Endothelial cell of umbilical vein (primary cell): ENCODE results near the gene VPS9D1. TPM values are rescaled to one million over a fixed set of nuclear protein-coding genes. Genes with fewer than 3 reads are reported as not detected.

ENCODE experiments used
- BruUV-seq: library from RNA; stranded (reverse); fragments of 400-500 nt; replicated peaks from 2 replicates; lab custom pipeline; 2021; lab: Mats Ljungman, UMichigan
- CTCF ChIA-PET: fragments of 300-600, 350-600 bp; sonication (Branson Sonifier 250); formaldehyde crosslinking; loops from one replicate; lab custom pipeline; 2021; ENCODE audit warnings: antibody characterized with exemption, inconsistent platforms; lab: Charles Lee
- POLR2A ChIA-PET: fragments of 300-600, 350-600 bp; sonication (Branson Sonifier 250); formaldehyde crosslinking; loops from one replicate; lab custom pipeline; 2021; ENCODE audit warnings: antibody characterized with exemption, inconsistent platforms; lab: Charles Lee
- DNase-seq: peaks from one replicate; pipeline ENCODE4 v3.0.0-alpha.2; 2011; ENCODE audit warnings: low read depth, low spot score
- FAIRE-seq: peaks from 2 replicates; lab custom pipeline; 2011; peaks lifted over from hg19 to GRCh38; lab: Jason Lieb, UNC
- H2AFZ ChIP-seq: 2 replicates; pipeline ENCODE4 v1.6.0; 2012; ENCODE audit warnings: low read depth, low read length, control low read depth, inconsistent platforms
- H3K27ac ChIP-seq: 2 replicates; pipeline ENCODE4 v1.5.1; 2011; ENCODE audit warnings: low read depth, mild to moderate bottlenecking, control low read depth, low read length, moderate library complexity; ENCODE audit not compliant: insufficient read depth
- H3K27me3 ChIP-seq, 2 experiments: 2 replicates each; pipeline versions ENCODE4 v1.6.0 to v1.6.1; 2011; ENCODE audit warnings: low read length in 2 of 2, mixed read lengths in 1 of 2; ENCODE audit not compliant: control insufficient read depth in 2 of 2, insufficient read depth in 2 of 2
- H3K36me3 ChIP-seq, 2 experiments: 2 replicates in 1 of 2; 3 replicates in 1 of 2; pipeline ENCODE4 v1.5.1; 2011; ENCODE audit warnings: low read length in 2 of 2, mild to moderate bottlenecking in 1 of 2, moderate library complexity in 1 of 2; ENCODE audit not compliant: control insufficient read depth in 2 of 2, insufficient read depth in 2 of 2; ENCODE audit errors: extremely low read depth in 1 of 2
- H3K4me1 ChIP-seq: 3 replicates; pipeline ENCODE4 v1.5.1; 2011; ENCODE audit warnings: mild to moderate bottlenecking, low read length; ENCODE audit not compliant: control insufficient read depth, insufficient read depth; ENCODE audit errors: extremely low read depth
- H3K4me2 ChIP-seq: 2 replicates; pipeline ENCODE4 v1.6.1; 2011; ENCODE audit warnings: low read length, control low read depth, mixed read lengths; ENCODE audit not compliant: insufficient read depth
- H3K4me3 ChIP-seq, 3 experiments: fragments of 200-600 bp in 1 of 3; sonication (generic), shearing (Covaris generic) in 1 of 3; replicated peaks in 1 of 3; 2 replicates each; pipeline ENCODE4 v1.5.1; 2011 to 2016; ENCODE audit warnings: control low read depth in 3 of 3, low read length in 3 of 3, mild to moderate bottlenecking in 2 of 3, inconsistent platforms in 1 of 3, low read depth in 1 of 3, moderate library complexity in 1 of 3; ENCODE audit not compliant: insufficient read depth in 1 of 3
- H3K79me2 ChIP-seq: 2 replicates; pipeline ENCODE4 v1.6.0; 2012; ENCODE audit warnings: low read length, inconsistent platforms; ENCODE audit not compliant: control insufficient read depth, insufficient read depth
- H3K9ac ChIP-seq: replicated peaks from 2 replicates; pipeline ENCODE3; 2011; ENCODE audit warnings: low read length, control low read depth; ENCODE audit not compliant: insufficient read depth; ENCODE audit errors: extremely low read depth
- H3K9me1 ChIP-seq: replicated peaks from 3 replicates; pipeline ENCODE4 v1.6.0; 2011; ENCODE audit warnings: mild to moderate bottlenecking, low read length; ENCODE audit not compliant: control insufficient read depth, insufficient read depth; ENCODE audit errors: extremely low read depth
- H3K9me3 ChIP-seq: replicated peaks from 2 replicates; pipeline ENCODE4 v1.5.1; 2012; ENCODE audit warnings: low read length, inconsistent platforms; ENCODE audit not compliant: control insufficient read depth, insufficient read depth
- H4K20me1 ChIP-seq: replicated peaks from 2 replicates; pipeline ENCODE3; 2011; ENCODE audit warnings: mild to moderate bottlenecking, low read length; ENCODE audit not compliant: control insufficient read depth, insufficient read depth; ENCODE audit errors: extremely low read depth
- CTCF ChIP-seq, 2 donors: IDR thresholded peaks; 1 replicate in 1 of 2; 2 replicates in 1 of 2; pipeline ENCODE4 v1.5.1; 2011; ENCODE audit warnings: low read length in 2 of 2, mild to moderate bottlenecking in 2 of 2, moderate library complexity in 2 of 2, control low read depth in 1 of 2, inconsistent platforms in 1 of 2, low read depth in 1 of 2; ENCODE audit not compliant: insufficient read depth in 1 of 2; ENCODE audit errors: extremely low read depth in 1 of 2
- EZH2 ChIP-seq: IDR thresholded peaks from 2 replicates; pipeline ENCODE4 v1.6.1; 2012; ENCODE audit warnings: borderline replicate concordance, low read depth, mild to moderate bottlenecking, moderate library complexity, low read length, inconsistent platforms; ENCODE audit not compliant: severe bottlenecking
- FOS ChIP-seq: IDR thresholded peaks from 2 replicates; pipeline ENCODE4 v1.6.1; 2011; ENCODE audit warnings: mild to moderate bottlenecking, low read length, moderate library complexity, borderline replicate concordance; ENCODE audit not compliant: insufficient read depth
- GATA2 ChIP-seq: IDR thresholded peaks from 2 replicates; pipeline ENCODE4 v1.7.0; 2011; ENCODE audit warnings: low read depth, mild to moderate bottlenecking, moderate library complexity, mixed read lengths, low read length; ENCODE audit not compliant: insufficient read length, insufficient read depth
- JUN ChIP-seq: IDR thresholded peaks from 2 replicates; pipeline ENCODE4 v1.6.1; 2011; ENCODE audit warnings: borderline replicate concordance, low read depth; ENCODE audit not compliant: insufficient read length, insufficient read depth
- MAX ChIP-seq: IDR thresholded peaks from 2 replicates; pipeline ENCODE4 v1.6.1; 2011; ENCODE audit not compliant: insufficient read depth, insufficient read length
- MYC ChIP-seq: IDR thresholded peaks from one replicate; pipeline ENCODE4 v1.6.1; 2011; ENCODE audit warnings: mild to moderate bottlenecking, low read depth, low read length
- POLR2A ChIP-seq: IDR thresholded peaks from 2 replicates; pipeline ENCODE4 v1.6.1; 2012; ENCODE audit warnings: low read depth, mild to moderate bottlenecking, control low read depth, low read length
- POLR2AphosphoS5 ChIP-seq: IDR thresholded peaks from 2 replicates; pipeline ENCODE4 v1.6.1; 2012; ENCODE audit warnings: low read depth, mild to moderate bottlenecking, control low read depth, low read length, moderate library complexity; ENCODE audit not compliant: insufficient read depth
- dilution Hi-C: fragments of 300-500 bp; cut with MboI; formaldehyde crosslinking; loops from one replicate; pipeline ENCODE4 v1.15.0; 2019; ENCODE audit warnings: low sequenced_read_pairs; ENCODE audit not compliant: extremely low pct_ligation_motif_present
- intact Hi-C: fragments of 100-400 bp; cut with micrococcal nuclease; formaldehyde crosslinking; loops from one replicate; pipeline ENCODE4 v1.10.0; 2022
- polyA plus RNA-seq, 4 experiments: library from polyadenylated mRNA; depleted of rRNA in 3 of 4; stranded (reverse) in 3 of 4; unstranded in 1 of 4; fragments of >200 nt; gene quantifications; 2 replicates each; pipeline versions ENCODE4 v1.2.1 to v1.2.3, GENCODE V29; 2011 to 2012; ENCODE audit warnings: missing spikeins in 1 of 4
- total RNA-seq: library from RNA; stranded (reverse); gene quantifications from 2 replicates; pipeline ENCODE4 v1.2.3, GENCODE V29; 2021

Gene VPS9D1
- total and polyA plus RNA-seq, 2 donors (not counting 3 experiments of a cell fraction or from before 2014, with no cell fraction given) = 15.5 to 17.3 TPM

- H3K4me3 ChIP-seq = no peak overlapping the region
- no peaks in the 10 kb centered on the region for H3K36me3 ChIP-seq
- no peaks in the 10 kb centered on the region for H4K20me1 ChIP-seq
- DNase-seq = no peak
- no peaks in the 10 kb centered on the region for H3K4me1 ChIP-seq
- no TSS peak for BruUV-seq
- H3K9ac ChIP-seq = no peak overlapping the region
- no peak overlapping the region for H3K27ac ChIP-seq
- intact Hi-C loops (no loop called here), dilution Hi-C loops (no loop called here)
- no peak overlapping the region for H2AFZ ChIP-seq
- TF ChIP-seq JUN (no peak), POLR2AphosphoS5 (no peak), MAX (no peak), EZH2 (no peak), CTCF (IDR thresholded peaks at IDR 0.05; ENCODE audit: extremely low read depth in 1 of 2, insufficient read depth in 1 of 2, low read depth in 1 of 2, low read length in 2 of 2) (no peak), GATA2 (no peak), FOS (no peak), MYC (no peak), POLR2A (no peak)
- no peaks in the 10 kb centered on the region for H3K27me3 ChIP-seq
- no peaks in the 10 kb centered on the region for H3K79me2 ChIP-seq
- POLR2A ChIA-PET = no interaction called here
- no peak for FAIRE-seq
- peak overlapping the region; percentile 27 for H3K4me2 ChIP-seq
- CTCF ChIA-PET = interaction anchor here (1.1 to 1.9 kb wide), 3 partner anchors 10 to 66 kb away, joined by 3 to 4 read pairs (median 4); no protein-coding TSS in a partner anchor
- no peaks in the 10 kb centered on the region for H3K9me1 ChIP-seq
- no peaks in the 10 kb centered on the region for H3K9me3 ChIP-seq
Observed at GRCh38 chr16:89668790-89669158, 51.9 kb downstream of the VPS9D1 start.
